HEK293 (cell line): ENCODE data around the gene C12orf56.

ENCODE experiments used
- SETDB1 ChIP-seq: IDR thresholded peaks from one replicate; pipeline ENCODE4 v1.6.1; 2017; ENCODE audit warnings: mild to moderate bottlenecking, low read length, moderate library complexity, mixed read lengths; ENCODE audit not compliant: insufficient read length
- TCF7L2 ChIP-seq: IDR thresholded peaks from 2 replicates; pipeline ENCODE4 v1.6.1; 2011; ENCODE audit warnings: low read depth, mild to moderate bottlenecking, inconsistent platforms, low read length, moderate library complexity, borderline replicate concordance
- ZBTB21 ChIP-seq: fragments of 450-650 bp; formaldehyde crosslinking; IDR thresholded peaks from 2 replicates; pipeline ENCODE4 v1.5.1; 2017; ENCODE audit warnings: missing biosample characterization, missing genetic modification characterization
- ZBTB7A ChIP-seq: fragments of 450-650 bp; formaldehyde crosslinking; IDR thresholded peaks from 2 replicates; pipeline ENCODE4 v1.5.1; 2016; ENCODE audit warnings: low read depth, missing biosample characterization, missing genetic modification characterization
- ZNF112 ChIP-seq: fragments of 450-650 bp; formaldehyde crosslinking; IDR thresholded peaks from 2 replicates; pipeline ENCODE4 v1.5.0; 2017; ENCODE audit warnings: missing biosample characterization, missing genetic modification characterization
- ZNF114 ChIP-seq: fragments of 450-650 bp; formaldehyde crosslinking; IDR thresholded peaks from 2 replicates; pipeline ENCODE4 v1.5.0; 2017; ENCODE audit warnings: missing biosample characterization, missing genetic modification characterization
- ZNF391 ChIP-seq: fragments of 450-650 bp; formaldehyde crosslinking; IDR thresholded peaks from 2 replicates; pipeline ENCODE4 v1.5.1; 2016; ENCODE audit warnings: low read depth, missing biosample characterization, missing genetic modification characterization, borderline replicate concordance
- ZNF530 ChIP-seq: fragments of 450-650 bp; formaldehyde crosslinking; IDR thresholded peaks from 2 replicates; pipeline ENCODE4 v1.5.1; 2016; ENCODE audit warnings: low read depth, missing biosample characterization, missing genetic modification characterization
- ZNF76 ChIP-seq: fragments of 450-650 bp; formaldehyde crosslinking; IDR thresholded peaks from 2 replicates; pipeline ENCODE4; 2016; ENCODE audit warnings: low read depth, missing biosample characterization, missing genetic modification characterization, borderline replicate concordance
- ZNF768 ChIP-seq: fragments of 450-650 bp; formaldehyde crosslinking; IDR thresholded peaks from 2 replicates; pipeline ENCODE4 v1.5.1; 2018; ENCODE audit warnings: missing biosample characterization, mild to moderate bottlenecking, missing genetic modification characterization
- TF ChIP-seq, protein P1 (sequence below): fragments of 450-650 bp; formaldehyde crosslinking; IDR thresholded peaks from 2 replicates; pipeline ENCODE4 v1.5.1; 2016; ENCODE audit warnings: missing biosample characterization, missing genetic modification characterization
- TF ChIP-seq, protein P2 (sequence below): IDR thresholded peaks from 2 replicates; pipeline ENCODE4 v1.6.1; 2011; ENCODE audit warnings: mild to moderate bottlenecking, low read depth, low read length, borderline replicate concordance
- TF ChIP-seq, protein P3 (sequence below): fragments of 450-650 bp; formaldehyde crosslinking; IDR thresholded peaks from 2 replicates; pipeline ENCODE4 v1.5.1; 2016; ENCODE audit warnings: missing biosample characterization, missing genetic modification characterization, low read depth
- TF ChIP-seq, protein P4 (sequence below): fragments of 450-650 bp; formaldehyde crosslinking; IDR thresholded peaks from 2 replicates; pipeline ENCODE4 v1.5.1; 2016; ENCODE audit warnings: missing biosample characterization, missing genetic modification characterization

DNA sequence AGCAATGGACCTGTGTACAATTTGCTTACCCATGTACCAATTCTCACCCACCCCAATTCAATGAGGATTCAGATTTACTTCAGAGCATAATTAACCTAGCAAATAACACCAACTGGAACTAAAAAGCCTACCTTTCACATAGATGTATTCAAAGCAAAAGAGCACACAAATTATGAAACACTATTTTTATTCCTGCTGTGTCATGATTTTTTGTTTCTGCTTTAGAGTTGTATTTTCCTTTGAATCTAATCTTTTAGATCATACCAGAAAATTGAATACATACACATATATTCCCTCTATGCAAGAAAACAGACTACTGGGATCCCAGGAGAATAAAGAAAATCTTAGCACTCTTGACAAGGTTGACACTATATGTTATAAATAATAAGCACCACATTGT is 174.3 kb downstream of the C12orf56 start:
- TF ChIP-seq, protein P1, sequence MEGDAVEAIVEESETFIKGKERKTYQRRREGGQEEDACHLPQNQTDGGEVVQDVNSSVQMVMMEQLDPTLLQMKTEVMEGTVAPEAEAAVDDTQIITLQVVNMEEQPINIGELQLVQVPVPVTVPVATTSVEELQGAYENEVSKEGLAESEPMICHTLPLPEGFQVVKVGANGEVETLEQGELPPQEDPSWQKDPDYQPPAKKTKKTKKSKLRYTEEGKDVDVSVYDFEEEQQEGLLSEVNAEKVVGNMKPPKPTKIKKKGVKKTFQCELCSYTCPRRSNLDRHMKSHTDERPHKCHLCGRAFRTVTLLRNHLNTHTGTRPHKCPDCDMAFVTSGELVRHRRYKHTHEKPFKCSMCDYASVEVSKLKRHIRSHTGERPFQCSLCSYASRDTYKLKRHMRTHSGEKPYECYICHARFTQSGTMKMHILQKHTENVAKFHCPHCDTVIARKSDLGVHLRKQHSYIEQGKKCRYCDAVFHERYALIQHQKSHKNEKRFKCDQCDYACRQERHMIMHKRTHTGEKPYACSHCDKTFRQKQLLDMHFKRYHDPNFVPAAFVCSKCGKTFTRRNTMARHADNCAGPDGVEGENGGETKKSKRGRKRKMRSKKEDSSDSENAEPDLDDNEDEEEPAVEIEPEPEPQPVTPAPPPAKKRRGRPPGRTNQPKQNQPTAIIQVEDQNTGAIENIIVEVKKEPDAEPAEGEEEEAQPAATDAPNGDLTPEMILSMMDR (tag by site-specific recombination): no peak
- no peak for TF ChIP-seq ZNF768 (tag by site-specific recombination)
- no peak for TF ChIP-seq ZNF76 (tag by site-specific recombination)
- no peak for TF ChIP-seq SETDB1
- TF ChIP-seq ZBTB21 (tag by site-specific recombination): no peak
- TF ChIP-seq ZNF530 (tag by site-specific recombination): no peak
- TF ChIP-seq, protein P2, sequence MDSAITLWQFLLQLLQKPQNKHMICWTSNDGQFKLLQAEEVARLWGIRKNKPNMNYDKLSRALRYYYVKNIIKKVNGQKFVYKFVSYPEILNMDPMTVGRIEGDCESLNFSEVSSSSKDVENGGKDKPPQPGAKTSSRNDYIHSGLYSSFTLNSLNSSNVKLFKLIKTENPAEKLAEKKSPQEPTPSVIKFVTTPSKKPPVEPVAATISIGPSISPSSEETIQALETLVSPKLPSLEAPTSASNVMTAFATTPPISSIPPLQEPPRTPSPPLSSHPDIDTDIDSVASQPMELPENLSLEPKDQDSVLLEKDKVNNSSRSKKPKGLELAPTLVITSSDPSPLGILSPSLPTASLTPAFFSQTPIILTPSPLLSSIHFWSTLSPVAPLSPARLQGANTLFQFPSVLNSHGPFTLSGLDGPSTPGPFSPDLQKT: no peak
- no peak for TF ChIP-seq TCF7L2
- TF ChIP-seq, protein P3, sequence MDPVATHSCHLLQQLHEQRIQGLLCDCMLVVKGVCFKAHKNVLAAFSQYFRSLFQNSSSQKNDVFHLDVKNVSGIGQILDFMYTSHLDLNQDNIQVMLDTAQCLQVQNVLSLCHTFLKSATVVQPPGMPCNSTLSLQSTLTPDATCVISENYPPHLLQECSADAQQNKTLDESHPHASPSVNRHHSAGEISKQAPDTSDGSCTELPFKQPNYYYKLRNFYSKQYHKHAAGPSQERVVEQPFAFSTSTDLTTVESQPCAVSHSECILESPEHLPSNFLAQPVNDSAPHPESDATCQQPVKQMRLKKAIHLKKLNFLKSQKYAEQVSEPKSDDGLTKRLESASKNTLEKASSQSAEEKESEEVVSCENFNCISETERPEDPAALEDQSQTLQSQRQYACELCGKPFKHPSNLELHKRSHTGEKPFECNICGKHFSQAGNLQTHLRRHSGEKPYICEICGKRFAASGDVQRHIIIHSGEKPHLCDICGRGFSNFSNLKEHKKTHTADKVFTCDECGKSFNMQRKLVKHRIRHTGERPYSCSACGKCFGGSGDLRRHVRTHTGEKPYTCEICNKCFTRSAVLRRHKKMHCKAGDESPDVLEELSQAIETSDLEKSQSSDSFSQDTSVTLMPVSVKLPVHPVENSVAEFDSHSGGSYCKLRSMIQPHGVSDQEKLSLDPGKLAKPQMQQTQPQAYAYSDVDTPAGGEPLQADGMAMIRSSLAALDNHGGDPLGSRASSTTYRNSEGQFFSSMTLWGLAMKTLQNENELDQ (tag by site-specific recombination): no peak
- TF ChIP-seq ZNF114 (tag by site-specific recombination): no peak
- no peak for TF ChIP-seq ZNF112 (tag by site-specific recombination)
- TF ChIP-seq, protein P4, sequence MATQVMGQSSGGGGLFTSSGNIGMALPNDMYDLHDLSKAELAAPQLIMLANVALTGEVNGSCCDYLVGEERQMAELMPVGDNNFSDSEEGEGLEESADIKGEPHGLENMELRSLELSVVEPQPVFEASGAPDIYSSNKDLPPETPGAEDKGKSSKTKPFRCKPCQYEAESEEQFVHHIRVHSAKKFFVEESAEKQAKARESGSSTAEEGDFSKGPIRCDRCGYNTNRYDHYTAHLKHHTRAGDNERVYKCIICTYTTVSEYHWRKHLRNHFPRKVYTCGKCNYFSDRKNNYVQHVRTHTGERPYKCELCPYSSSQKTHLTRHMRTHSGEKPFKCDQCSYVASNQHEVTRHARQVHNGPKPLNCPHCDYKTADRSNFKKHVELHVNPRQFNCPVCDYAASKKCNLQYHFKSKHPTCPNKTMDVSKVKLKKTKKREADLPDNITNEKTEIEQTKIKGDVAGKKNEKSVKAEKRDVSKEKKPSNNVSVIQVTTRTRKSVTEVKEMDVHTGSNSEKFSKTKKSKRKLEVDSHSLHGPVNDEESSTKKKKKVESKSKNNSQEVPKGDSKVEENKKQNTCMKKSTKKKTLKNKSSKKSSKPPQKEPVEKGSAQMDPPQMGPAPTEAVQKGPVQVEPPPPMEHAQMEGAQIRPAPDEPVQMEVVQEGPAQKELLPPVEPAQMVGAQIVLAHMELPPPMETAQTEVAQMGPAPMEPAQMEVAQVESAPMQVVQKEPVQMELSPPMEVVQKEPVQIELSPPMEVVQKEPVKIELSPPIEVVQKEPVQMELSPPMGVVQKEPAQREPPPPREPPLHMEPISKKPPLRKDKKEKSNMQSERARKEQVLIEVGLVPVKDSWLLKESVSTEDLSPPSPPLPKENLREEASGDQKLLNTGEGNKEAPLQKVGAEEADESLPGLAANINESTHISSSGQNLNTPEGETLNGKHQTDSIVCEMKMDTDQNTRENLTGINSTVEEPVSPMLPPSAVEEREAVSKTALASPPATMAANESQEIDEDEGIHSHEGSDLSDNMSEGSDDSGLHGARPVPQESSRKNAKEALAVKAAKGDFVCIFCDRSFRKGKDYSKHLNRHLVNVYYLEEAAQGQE (tag by site-specific recombination): no peak
- no peak for TF ChIP-seq ZBTB7A (tag by site-specific recombination)
- TF ChIP-seq ZNF391 (tag by site-specific recombination): no peak
